Thoracic aorta (tissue), 2 donors: ENCODE measurements around the gene SLC39A11. TPM values are rescaled to one million over a fixed set of nuclear protein-coding genes. Genes with fewer than 3 reads are reported as not detected.

Source experiments
- ATAC-seq: fragments of 150-250 bp; one replicate; pipeline ENCODE4 v1.8.0; 2017; ENCODE audit warnings: low read depth; ENCODE audit not compliant: insufficient number of reproducible peaks, low FRiP score
- DNase-seq: peaks from one replicate; pipeline ENCODE4 v3.0.0-alpha.2; 2020; ENCODE audit warnings: low spot score
- H3K27ac ChIP-seq, 2 donors: fragments of 200-600 bp; sonication (generic); 1 replicate in 1 of 2; 2 replicates in 1 of 2; pipeline ENCODE4 v1.5.1; 2016; ENCODE audit warnings: mild to moderate bottlenecking in 2 of 2, moderate library complexity in 2 of 2
- H3K27me3 ChIP-seq: fragments of 200-600 bp; sonication (generic); replicated peaks from 2 replicates; pipeline ENCODE4 v1.6.0; 2016; ENCODE audit warnings: mild to moderate bottlenecking; ENCODE audit not compliant: insufficient read depth
- H3K36me3 ChIP-seq: fragments of 200-600 bp; sonication (generic); one replicate; pipeline ENCODE4 v1.5.1; 2016
- H3K4me1 ChIP-seq, 2 donors: fragments of 200-600 bp; sonication (generic); 1 replicate in 1 of 2; 2 replicates in 1 of 2; pipeline versions ENCODE4 v1.5.1 to v1.6.0; 2016; ENCODE audit warnings: low read depth in 2 of 2, mild to moderate bottlenecking in 1 of 2; ENCODE audit not compliant: control insufficient read depth in 1 of 2
- H3K4me3 ChIP-seq: fragments of 200-600 bp; sonication (generic); 2 replicates; pipeline ENCODE4 v1.5.1; 2016; ENCODE audit warnings: mild to moderate bottlenecking
- H3K9me3 ChIP-seq: fragments of 200-600 bp; sonication (generic); 2 replicates; pipeline ENCODE4 v1.5.1; 2016
- CTCF ChIP-seq: fragments of 200-600 bp; sonication (generic); IDR thresholded peaks from one replicate; pipeline ENCODE4 v1.5.1; 2019; ENCODE audit warnings: antibody characterized with exemption
- total RNA-seq, 2 donors: library from RNA; depleted of rRNA; stranded (reverse); fragments of >200 nt; gene quantifications; one replicate each; pipeline versions ENCODE4 v1.1.0 to v1.2.3, GENCODE V29; 2016

Gene SLC39A11
- total RNA-seq, 2 donors from 2014 or later, result 12.0 to 29.1 TPM

GRCh38 chr17:73096211-73096610 is 3.7 kb upstream of the SLC39A11 start:
- Histone ChIP-seq H3K4me1 (peaks cover 17 to 46% of the 10 kb centered on the region in 2 donors), H3K4me3 (no peak overlapping the region), H3K27ac (peak overlapping the region; percentile 65 to 79), H3K36me3 (no peaks in the 10 kb centered on the region), H3K9me3 (no peaks in the 10 kb centered on the region), H3K27me3 (no peaks in the 10 kb centered on the region)
- TF ChIP-seq CTCF, result no peak
- DNase-seq (no peak), ATAC-seq (no peak)

DNA sequence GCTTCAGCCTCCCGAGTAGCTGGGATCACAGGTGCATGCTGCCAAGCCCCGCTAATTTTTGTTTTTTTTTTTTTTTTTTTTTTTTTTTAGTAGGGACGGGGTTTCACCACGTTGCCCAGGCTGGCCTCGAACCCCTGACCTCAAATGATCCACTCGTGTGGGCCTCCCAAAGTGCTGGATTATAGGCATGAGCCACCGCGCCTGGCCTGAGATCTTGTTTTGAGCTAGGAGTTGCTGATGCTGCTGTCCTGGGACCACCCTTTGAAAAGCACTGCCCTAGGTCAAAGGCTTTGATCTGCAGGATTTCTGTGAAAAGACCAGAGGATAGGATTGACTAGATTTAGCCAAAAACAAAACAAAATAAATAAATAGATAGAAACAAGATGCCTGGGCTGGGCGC is 798 bp upstream of the SLC39A11 start:
- no peak for TF ChIP-seq CTCF
- H3K27me3 ChIP-seq, result no peaks in the 10 kb centered on the region
- ATAC-seq (no peak), DNase-seq (no peak)
- no peaks in the 10 kb centered on the region for H3K36me3 ChIP-seq
- peak overlapping the region; percentile 69 to 83 for H3K27ac ChIP-seq
- H3K4me3 ChIP-seq, result peak overlapping the region; percentile 80
- H3K4me1 ChIP-seq, result peaks cover 21 to 57% of the 10 kb centered on the region in 2 donors
- H3K9me3 ChIP-seq, result no peaks in the 10 kb centered on the region

DNA sequence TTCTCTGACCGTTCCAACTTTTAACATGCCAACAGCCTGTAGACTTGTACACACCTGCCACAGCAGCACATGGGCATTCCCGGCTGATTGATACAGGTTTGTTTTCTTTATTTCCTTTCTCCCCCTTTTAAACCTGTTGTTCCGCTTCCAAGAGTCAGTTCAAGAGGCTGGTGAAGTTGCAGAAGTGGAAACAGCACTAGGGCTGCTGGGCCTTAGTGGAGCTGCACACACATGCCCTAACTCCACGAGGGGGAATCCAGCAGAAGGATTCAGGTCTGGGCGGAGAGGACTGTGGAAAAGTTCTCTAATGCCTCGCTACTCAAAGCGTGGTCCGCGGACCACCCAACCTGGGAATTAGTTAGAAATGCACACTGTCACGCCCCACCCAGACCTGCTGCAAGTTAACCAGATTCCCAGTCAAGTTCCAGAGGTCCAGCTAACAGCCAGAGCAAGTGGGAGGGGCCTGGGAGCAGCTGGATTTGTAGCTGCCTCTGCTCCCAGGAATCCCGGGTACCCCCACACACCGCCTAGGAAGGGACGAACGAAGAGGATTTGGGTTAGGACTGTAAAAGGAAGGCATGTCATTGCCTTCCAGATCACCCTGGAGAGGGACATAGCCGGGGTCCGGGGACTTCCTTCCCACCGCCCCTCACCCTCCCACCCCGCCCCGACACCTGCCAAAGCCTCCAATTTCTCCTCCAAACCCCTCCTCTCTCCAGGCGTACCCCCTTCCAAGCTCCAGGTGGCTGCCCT is 542 bp downstream of the SLC39A11 start:
- Histone ChIP-seq H3K4me1 (peaks cover 19 to 46% of the 10 kb centered on the region in 2 donors), H3K9me3 (no peaks in the 10 kb centered on the region), H3K36me3 (peaks cover 5% of the 10 kb centered on the region), H3K27ac (peak overlapping the region; percentile 69 to 83), H3K4me3 (peak overlapping the region; percentile 80), H3K27me3 (no peaks in the 10 kb centered on the region)
- no peak for ATAC-seq
- TF ChIP-seq CTCF, result no peak
- no peak for DNase-seq

GRCh38 chr17:73091410-73091769 is 1.1 kb downstream of the SLC39A11 start:
- H3K27ac ChIP-seq, result peak overlapping the region; percentile 69 to 83

More at GRCh38 chr17:73091410-73091769, 1.1 kb downstream of the SLC39A11 start:
- TF ChIP-seq CTCF, result no peak
- no peak for DNase-seq
- Histone ChIP-seq H3K4me3 (peak overlapping the region; percentile 80), H3K27me3 (no peaks in the 10 kb centered on the region), H3K36me3 (peaks cover 6% of the 10 kb centered on the region), H3K9me3 (no peaks in the 10 kb centered on the region), H3K4me1 (peaks cover 17 to 41% of the 10 kb centered on the region in 2 donors)
- ATAC-seq, result no peak
